Measurements from ENCODE around the gene CCDC187. TPM values are rescaled to one million over a fixed set of nuclear protein-coding genes. Genes with fewer than 3 reads are reported as not detected.

Gene CCDC187
- total and polyA plus RNA-seq, 4 donors: 2.0 to 16.8 (median 6.8) TPM

DNA sequence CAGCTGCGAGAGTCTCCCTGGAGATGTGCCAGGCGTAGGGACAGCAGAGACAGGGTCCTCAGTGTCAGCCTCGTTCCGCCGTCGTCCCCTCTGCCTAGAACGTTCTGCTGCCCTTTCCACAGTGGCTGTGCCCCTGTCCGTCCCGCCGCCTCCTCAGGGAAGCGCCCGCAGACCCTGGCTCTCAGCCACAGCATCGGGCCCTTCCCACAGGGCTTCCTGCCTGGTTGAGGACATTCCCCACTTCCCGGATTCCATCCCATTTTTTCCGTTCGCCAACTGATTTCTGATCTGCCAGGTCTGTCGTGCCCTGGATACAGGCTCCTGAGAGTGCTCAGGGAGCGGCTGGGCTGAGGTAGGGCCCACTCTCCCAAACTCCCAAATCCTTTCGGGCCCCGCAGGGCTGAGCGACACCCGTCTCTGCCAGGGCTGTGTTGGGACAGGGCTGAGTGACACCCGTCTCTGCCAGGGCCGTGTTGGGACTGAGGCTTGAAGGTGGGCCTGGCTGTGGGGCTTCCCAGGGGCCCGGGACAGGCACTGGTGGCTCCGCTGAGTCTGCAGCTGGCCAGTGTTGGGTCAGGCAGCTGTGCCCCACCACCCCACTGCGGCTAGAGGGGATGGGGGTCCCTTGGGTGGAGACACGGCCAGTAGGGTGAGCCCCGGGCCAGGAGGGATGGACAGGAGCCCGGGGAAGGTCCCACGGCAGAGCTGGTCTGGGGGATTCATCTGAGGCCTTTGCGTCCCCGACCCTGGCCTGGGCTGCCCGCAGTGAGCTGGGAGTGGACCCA, 43.8 kb upstream of the CCDC187 start:
- no peak for DNase-seq
- Histone ChIP-seq H3K9ac (ENCODE audit: insufficient read depth in 1 of 2, low read length in 2 of 2) (no peak overlapping the region), H3K27me3 (ENCODE audit: control insufficient read depth in 3 of 3, insufficient read depth in 3 of 3, low read length in 2 of 3) (no peaks in the 10 kb centered on the region), H3K4me1 (ENCODE audit: control insufficient read depth in 5 of 5, insufficient read depth in 5 of 5, low read length in 5 of 5) (peaks cover 0 to 25% (median 6%) of the 10 kb centered on the region in 5 donors), H3K4me3 (no peak overlapping the region), H3K36me3 (ENCODE audit: control insufficient read depth in 4 of 4, insufficient read depth in 4 of 4, low read length in 4 of 4) (peaks cover 0 to 6% (median 1%) of the 10 kb centered on the region in 4 donors), H3K9me3 (ENCODE audit: control insufficient read depth in 4 of 4, insufficient read depth in 3 of 4, low read length in 3 of 4) (no peaks in the 10 kb centered on the region), H3K27ac (ENCODE audit: low read depth in 1 of 2, low read length in 1 of 2) (no peak overlapping the region)
- ATAC-seq (ENCODE audit: insufficient read depth, low FRiP score): no peak
- WGBS, 2 donors: 75 to 77% methylated on average over 31 to 34 of the region's 34 CpGs
- TF ChIP-seq, protein P1, sequence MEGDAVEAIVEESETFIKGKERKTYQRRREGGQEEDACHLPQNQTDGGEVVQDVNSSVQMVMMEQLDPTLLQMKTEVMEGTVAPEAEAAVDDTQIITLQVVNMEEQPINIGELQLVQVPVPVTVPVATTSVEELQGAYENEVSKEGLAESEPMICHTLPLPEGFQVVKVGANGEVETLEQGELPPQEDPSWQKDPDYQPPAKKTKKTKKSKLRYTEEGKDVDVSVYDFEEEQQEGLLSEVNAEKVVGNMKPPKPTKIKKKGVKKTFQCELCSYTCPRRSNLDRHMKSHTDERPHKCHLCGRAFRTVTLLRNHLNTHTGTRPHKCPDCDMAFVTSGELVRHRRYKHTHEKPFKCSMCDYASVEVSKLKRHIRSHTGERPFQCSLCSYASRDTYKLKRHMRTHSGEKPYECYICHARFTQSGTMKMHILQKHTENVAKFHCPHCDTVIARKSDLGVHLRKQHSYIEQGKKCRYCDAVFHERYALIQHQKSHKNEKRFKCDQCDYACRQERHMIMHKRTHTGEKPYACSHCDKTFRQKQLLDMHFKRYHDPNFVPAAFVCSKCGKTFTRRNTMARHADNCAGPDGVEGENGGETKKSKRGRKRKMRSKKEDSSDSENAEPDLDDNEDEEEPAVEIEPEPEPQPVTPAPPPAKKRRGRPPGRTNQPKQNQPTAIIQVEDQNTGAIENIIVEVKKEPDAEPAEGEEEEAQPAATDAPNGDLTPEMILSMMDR (IDR thresholded peaks at IDR 0.05; ENCODE audit: control extremely low read depth, extremely low read depth): no peak

DNA sequence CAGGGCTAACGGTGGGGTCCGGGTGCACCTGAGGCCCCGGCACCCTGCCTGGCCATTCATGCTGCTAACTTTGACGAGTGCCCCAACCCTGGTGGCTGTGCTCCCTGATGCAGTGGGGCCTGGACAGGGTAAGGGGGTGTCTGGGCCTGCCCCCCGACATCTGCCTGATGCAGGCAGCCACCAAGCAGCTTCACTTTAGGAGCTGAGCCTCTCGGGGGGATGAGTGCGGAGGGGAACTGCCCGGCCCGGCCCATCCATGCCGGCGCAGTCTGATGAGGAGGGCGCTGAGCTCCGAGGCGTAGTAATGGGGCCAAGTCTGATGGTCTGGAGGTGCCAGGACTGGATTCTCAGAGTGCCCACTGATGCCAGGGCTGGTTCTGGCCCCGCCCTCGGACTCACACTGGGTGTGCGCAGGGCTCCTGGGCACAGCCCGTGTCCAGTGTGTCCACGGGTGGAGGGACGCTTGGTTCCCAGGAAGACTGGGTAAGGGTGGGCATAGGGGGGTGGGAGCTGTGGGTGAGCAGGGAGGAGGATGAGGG, 43.1 kb upstream of the CCDC187 start:
- Histone ChIP-seq H3K9ac (ENCODE audit: insufficient read depth in 1 of 2, low read length in 2 of 2) (no peak overlapping the region), H3K4me3 (no peak overlapping the region), H3K9me3 (ENCODE audit: control insufficient read depth in 4 of 4, insufficient read depth in 3 of 4, low read length in 3 of 4) (no peaks in the 10 kb centered on the region), H3K4me1 (ENCODE audit: control insufficient read depth in 5 of 5, insufficient read depth in 5 of 5, low read length in 5 of 5) (peaks cover 0 to 30% (median 4%) of the 10 kb centered on the region in 5 donors), H3K27me3 (ENCODE audit: control insufficient read depth in 3 of 3, insufficient read depth in 3 of 3, low read length in 2 of 3) (no peaks in the 10 kb centered on the region), H3K27ac (ENCODE audit: low read depth in 1 of 2, low read length in 1 of 2) (no peak overlapping the region), H3K36me3 (ENCODE audit: control insufficient read depth in 4 of 4, insufficient read depth in 4 of 4, low read length in 4 of 4) (peaks cover 0 to 6% (median 1%) of the 10 kb centered on the region in 4 donors)
- TF ChIP-seq, protein P1 (IDR thresholded peaks at IDR 0.05; ENCODE audit: control extremely low read depth, extremely low read depth): no peak
- 84 to 93% methylated on average over 20 of the region's 20 CpGs for WGBS, 2 donors
- no peak for ATAC-seq (ENCODE audit: insufficient read depth, low FRiP score)
- no peak for DNase-seq

DNA sequence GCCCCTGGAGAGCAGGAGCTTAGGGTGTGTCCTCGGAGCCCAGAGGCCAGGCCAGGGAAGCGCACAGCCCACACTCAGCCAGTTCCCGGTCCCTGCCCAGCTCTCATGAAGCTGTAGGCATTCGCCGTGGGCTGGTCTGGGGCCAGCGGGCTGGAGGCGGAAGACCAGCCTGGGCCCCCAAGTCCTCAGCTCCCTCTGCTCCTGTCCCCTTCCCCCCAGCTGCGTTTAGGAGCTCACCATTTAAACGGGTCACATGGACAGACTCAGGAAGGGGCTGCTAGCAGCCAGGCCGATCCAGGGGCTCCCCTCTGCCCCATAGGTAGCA, 42.2 kb upstream of the CCDC187 start:
- 47 to 82% methylated on average over 10 of the region's 10 CpGs for WGBS, 2 donors
- no peaks in the 10 kb centered on the region for H3K9me3 ChIP-seq (ENCODE audit: control insufficient read depth in 4 of 4, insufficient read depth in 3 of 4, low read length in 3 of 4)
- H3K4me1 ChIP-seq (ENCODE audit: control insufficient read depth in 5 of 5, insufficient read depth in 5 of 5, low read length in 5 of 5): peaks cover 0 to 34% (median 4%) of the 10 kb centered on the region in 5 donors
- peaks cover 0 to 7% (median 2%) of the 10 kb centered on the region in 4 donors for H3K36me3 ChIP-seq (ENCODE audit: control insufficient read depth in 4 of 4, insufficient read depth in 4 of 4, low read length in 4 of 4)
- TF ChIP-seq, protein P1 (IDR thresholded peaks at IDR 0.05; ENCODE audit: control extremely low read depth, extremely low read depth): no peak
- H3K27me3 ChIP-seq (ENCODE audit: control insufficient read depth in 3 of 3, insufficient read depth in 3 of 3, low read length in 2 of 3): no peaks in the 10 kb centered on the region
- no peak overlapping the region for H3K9ac ChIP-seq (ENCODE audit: insufficient read depth in 1 of 2, low read length in 2 of 2)
- DNase-seq (no peak), ATAC-seq (ENCODE audit: insufficient read depth, low FRiP score) (no peak)
- H3K27ac ChIP-seq (ENCODE audit: low read depth in 1 of 2, low read length in 1 of 2): peak overlapping the region; percentile 36 to 61
- no peak overlapping the region for H3K4me3 ChIP-seq
